B cell (primary cell): ENCODE measurements around the gene POLR1D. TPM values are rescaled to one million over a fixed set of nuclear protein-coding genes. Genes with fewer than 3 reads are reported as not detected.

Source experiments
- ATAC-seq: fragments of 200-7000 bp; cut with Tn5 transposase; one replicate; pipeline ENCODE4 v1.10.0; 2021; ENCODE audit warnings: low read depth, mild to moderate bottlenecking, moderate number of reproducible peaks, moderate library complexity
- CTCF ChIA-PET: fragments of 350-600 bp; sonication (Branson Sonifier 250); formaldehyde crosslinking; loops from one replicate; lab custom pipeline; 2021; ENCODE audit warnings: antibody characterized with exemption, inconsistent platforms; lab: Charles Lee
- POLR2A ChIA-PET: fragments of 350-600 bp; sonication (Branson Sonifier 250); formaldehyde crosslinking; loops from one replicate; lab custom pipeline; 2021; ENCODE audit warnings: antibody characterized with exemption; lab: Charles Lee
- DNase-seq: peaks from one replicate; pipeline ENCODE4 v3.0.0; 2013
- H2AFZ ChIP-seq: 2 replicates; pipeline ENCODE4 v1.6.1; 2012; ENCODE audit warnings: mild to moderate bottlenecking, low read depth, low read length; ENCODE audit not compliant: insufficient read depth, poor library complexity, severe bottlenecking
- H3K27ac ChIP-seq, 2 donors: 1 replicate in 1 of 2; 2 replicates in 1 of 2; pipeline ENCODE4 v1.5.1; 2012 to 2013; ENCODE audit warnings: low read length in 2 of 2, mild to moderate bottlenecking in 2 of 2, moderate library complexity in 1 of 2
- H3K27me3 ChIP-seq, 4 experiments: fragments of 200-600 bp in 1 of 4; sonication (generic) in 1 of 4; replicated peaks in 1 of 4; 1 replicate in 2 of 4; 2 replicates in 2 of 4; pipeline versions ENCODE4 v1.6.1 to v1.7.0; 2013 to 2016; ENCODE audit warnings: low read length in 3 of 4, mild to moderate bottlenecking in 2 of 4, mixed read lengths in 1 of 4, moderate library complexity in 1 of 4; ENCODE audit not compliant: insufficient read depth in 4 of 4, control insufficient read depth in 3 of 4; ENCODE audit errors: control extremely low read depth in 1 of 4
- H3K36me3 ChIP-seq, 2 experiments: replicated peaks in 1 of 2; 1 replicate in 1 of 2; 2 replicates in 1 of 2; pipeline versions ENCODE4 v1.6.1 to v1.7.1; 2013; ENCODE audit warnings: low read length in 1 of 2; ENCODE audit not compliant: insufficient read depth in 2 of 2, control insufficient read depth in 1 of 2; ENCODE audit errors: control extremely low read depth in 1 of 2, extremely low read depth in 1 of 2
- H3K4me1 ChIP-seq, 2 donors: fragments of 200-600 bp in 1 of 2; sonication (generic) in 1 of 2; 1 replicate in 1 of 2; 2 replicates in 1 of 2; pipeline versions ENCODE4 v1.5.1 to v1.6.1; 2013 to 2017; ENCODE audit warnings: low read length in 2 of 2; ENCODE audit not compliant: control insufficient read depth in 2 of 2, insufficient read depth in 2 of 2
- H3K4me2 ChIP-seq: replicated peaks from 2 replicates; pipeline ENCODE3; 2012; ENCODE audit warnings: mild to moderate bottlenecking, low read depth, low read length; ENCODE audit not compliant: poor library complexity, severe bottlenecking
- H3K4me3 ChIP-seq, 5 experiments: fragments of 200-600 bp in 1 of 5; sonication (generic) in 1 of 5; 1 replicate in 3 of 5; 2 replicates in 2 of 5; pipeline versions ENCODE4 v1.5.1 to v1.7.0; 2011 to 2016; ENCODE audit warnings: low read length in 4 of 5, mild to moderate bottlenecking in 4 of 5, low read depth in 2 of 5, control low read depth in 1 of 5, moderate library complexity in 1 of 5; ENCODE audit not compliant: insufficient read depth in 1 of 5; ENCODE audit errors: control extremely low read depth in 1 of 5, extremely low read depth in 1 of 5
- H3K79me2 ChIP-seq: fragments of 200-600 bp; sonication (generic); one replicate; pipeline ENCODE4 v1.6.0; 2016; ENCODE audit warnings: low read length; ENCODE audit not compliant: control insufficient read depth, insufficient read depth
- H3K9ac ChIP-seq: fragments of 200-600 bp; sonication (generic); 2 replicates; pipeline ENCODE4 v1.6.1; 2017; ENCODE audit warnings: mild to moderate bottlenecking, low read length, moderate library complexity
- H3K9me3 ChIP-seq, 3 donors: one replicate each; pipeline versions ENCODE4 v1.6.1 to v1.7.1; 2013; ENCODE audit warnings: low read length in 2 of 3; ENCODE audit not compliant: control insufficient read depth in 2 of 3, insufficient read depth in 1 of 3; ENCODE audit errors: control extremely low read depth in 1 of 3
- H4K20me1 ChIP-seq: 2 replicates; pipeline ENCODE4 v1.6.0; 2012; ENCODE audit warnings: mild to moderate bottlenecking, low read length; ENCODE audit not compliant: insufficient read depth, control insufficient read depth, poor library complexity, severe bottlenecking
- H3K27ac Mint-ChIP-seq: one replicate; pipeline ENCODE4 v1.8.0; 2021; ENCODE audit warnings: mixed read lengths
- H3K27me3 Mint-ChIP-seq: one replicate; pipeline ENCODE4 v1.8.0; 2021; ENCODE audit warnings: mixed read lengths
- H3K4me1 Mint-ChIP-seq: one replicate; pipeline ENCODE4 v1.8.0; 2021; ENCODE audit warnings: mixed read lengths
- H3K4me3 Mint-ChIP-seq: one replicate; pipeline ENCODE4 v1.8.0; 2021; ENCODE audit warnings: mixed read lengths
- H3K9me3 Mint-ChIP-seq: one replicate; pipeline ENCODE4 v1.8.0; 2022; ENCODE audit warnings: mixed read lengths; ENCODE audit not compliant: insufficient read depth
- CTCF ChIP-seq: fragments of 200-600 bp; IDR thresholded peaks from one replicate; pipeline ENCODE4 v1.8.0; 2022; ENCODE audit warnings: antibody characterized with exemption, mild to moderate bottlenecking
- EZH2 ChIP-seq: IDR thresholded peaks from 2 replicates; pipeline ENCODE4 v1.6.1; 2012; ENCODE audit warnings: borderline replicate concordance, low read depth, mild to moderate bottlenecking, moderate library complexity, low read length; ENCODE audit not compliant: insufficient read depth, poor library complexity, severe bottlenecking
- WGBS: methylation state at CpG from one replicate; pipeline ENCODE4 v1.1.5; 2013; ENCODE audit warnings: missing lambda C conversion rate; ENCODE audit not compliant: insufficient coverage; 5-methylcytosine and 5-hydroxymethylcytosine counted together
- intact Hi-C: fragments of 100-400 bp; cut with micrococcal nuclease; formaldehyde crosslinking; loops from one replicate; pipeline ENCODE4 v1.10.0; 2022
- polyA plus RNA-seq: library from polyadenylated mRNA; depleted of rRNA; stranded (reverse); fragments of >200 nt; gene quantifications from 2 replicates; pipeline ENCODE4 v1.2.3, GENCODE V29; 2012
- total RNA-seq, 2 donors: library from RNA; stranded (reverse); fragments of 120-200 nt in 1 of 2; gene quantifications; 1 replicate in 1 of 2; 2 replicates in 1 of 2; pipeline versions ENCODE4 v1.2.3 to v1.2.4, GENCODE V29; 2013 to 2022

Gene POLR1D
- total and polyA plus RNA-seq, 2 donors (not counting 1 experiment from before 2014, with no cell fraction given), result 130 to 144 TPM

DNA sequence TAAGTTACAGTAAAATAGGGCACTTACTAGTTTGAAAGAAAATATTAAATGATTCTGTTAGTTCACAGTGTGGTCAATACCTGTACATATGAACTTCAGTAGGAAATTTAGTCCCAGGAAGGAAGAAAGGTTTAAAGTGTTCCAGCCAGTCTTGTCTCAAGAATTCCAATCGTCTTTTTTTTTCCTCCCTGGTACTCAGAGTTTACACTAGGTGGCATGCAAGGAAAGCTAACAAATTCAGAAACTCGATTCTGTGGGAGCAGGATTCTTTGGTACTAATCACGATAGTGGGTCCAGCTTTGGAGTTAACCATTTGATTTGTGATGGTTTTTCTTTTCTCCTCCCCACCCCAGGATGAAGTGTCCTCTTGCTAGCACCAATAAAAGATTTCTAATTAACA lies 43.6 kb downstream of the POLR1D start:
- POLR2A ChIA-PET, result no interaction called here
- H3K9me3 Mint-ChIP-seq, result no peaks in the 10 kb centered on the region
- WGBS, result no CpG with 5 or more reads among the region's 3 CpGs
- CTCF ChIA-PET, result interaction anchor here (0.9 kb wide), 1 partner anchor 161 kb away, joined by 3 read pairs; no protein-coding TSS in a partner anchor
- no peak overlapping the region for H3K27ac Mint-ChIP-seq
- Histone ChIP-seq H3K36me3 (peaks cover 0 to 17% of the 10 kb centered on the region in 2 experiments), H3K9me3 (no peaks in the 10 kb centered on the region), H3K27me3 (no peaks in the 10 kb centered on the region), H3K4me1 (no peaks in the 10 kb centered on the region), H3K4me2 (no peak overlapping the region), H4K20me1 (peaks cover 5% of the 10 kb centered on the region), H3K27ac (no peak overlapping the region), H3K79me2 (peaks cover 3% of the 10 kb centered on the region), H2AFZ (no peak overlapping the region), H3K9ac (no peak overlapping the region), H3K4me3 (no peak overlapping the region)
- intact Hi-C loops, result no loop called here
- no peak for ATAC-seq
- H3K4me3 Mint-ChIP-seq, result no peak overlapping the region
- no peaks in the 10 kb centered on the region for H3K4me1 Mint-ChIP-seq
- TF ChIP-seq CTCF (no peak), EZH2 (no peak)
- no peaks in the 10 kb centered on the region for H3K27me3 Mint-ChIP-seq
- no peak for DNase-seq

GRCh38 chr13:27665761-27666160 lies 44.1 kb downstream of the POLR1D start:
- H2AFZ ChIP-seq, result no peak overlapping the region
- H3K9me3 Mint-ChIP-seq, result no peaks in the 10 kb centered on the region
- ChIA-PET POLR2A (no interaction called here), CTCF (interaction anchor here (0.9 kb wide), 1 partner anchor 161 kb away, joined by 3 read pairs; no protein-coding TSS in a partner anchor)
- no peak overlapping the region for H3K27ac ChIP-seq
- no peak overlapping the region for H3K9ac ChIP-seq
- no peaks in the 10 kb centered on the region for H3K4me1 ChIP-seq
- DNase-seq, result no peak
- H4K20me1 ChIP-seq, result peaks cover 5% of the 10 kb centered on the region
- WGBS, result over 99% methylated on average over 18 of the region's 19 CpGs
- no peak overlapping the region for H3K4me2 ChIP-seq
- no peak for ATAC-seq
- no peak overlapping the region for H3K4me3 Mint-ChIP-seq
- H3K36me3 ChIP-seq, result peaks cover 0 to 17% of the 10 kb centered on the region in 2 experiments
- no peak overlapping the region for H3K4me3 ChIP-seq
- TF ChIP-seq CTCF (no peak), EZH2 (no peak)
- no peak overlapping the region for H3K27ac Mint-ChIP-seq
- intact Hi-C loops, result no loop called here
- H3K79me2 ChIP-seq, result no peaks in the 10 kb centered on the region
- H3K9me3 ChIP-seq, result no peaks in the 10 kb centered on the region
- H3K27me3 Mint-ChIP-seq, result no peaks in the 10 kb centered on the region
- H3K27me3 ChIP-seq, result no peaks in the 10 kb centered on the region
- no peaks in the 10 kb centered on the region for H3K4me1 Mint-ChIP-seq
